Ishikawa (cell line): ENCODE measurements around the gene AFMID.

ENCODE experiments used
- CEBPB ChIP-seq: IDR thresholded peaks from 2 replicates; pipeline ENCODE4 v1.6.1; 2012
- CREB1 ChIP-seq: IDR thresholded peaks from 2 replicates; pipeline ENCODE4 v1.6.1; 2012; ENCODE audit warnings: low read depth
- EGR1 ChIP-seq: IDR thresholded peaks from 2 replicates; pipeline ENCODE4 v1.6.1; 2012
- EP300 ChIP-seq: IDR thresholded peaks from 2 replicates; pipeline ENCODE4 v1.6.1; 2012; ENCODE audit warnings: borderline replicate concordance
- FOXM1 ChIP-seq: IDR thresholded peaks from 2 replicates; pipeline ENCODE4 v1.6.1; 2012; ENCODE audit warnings: low read depth, borderline replicate concordance
- MAX ChIP-seq: IDR thresholded peaks from 2 replicates; pipeline ENCODE4 v1.6.1; 2012
- NFIC ChIP-seq: IDR thresholded peaks from 2 replicates; pipeline ENCODE4 v1.6.1; 2012
- RAD21 ChIP-seq: IDR thresholded peaks from 2 replicates; pipeline ENCODE4 v1.6.1; 2012; ENCODE audit warnings: low read depth
- REST ChIP-seq: IDR thresholded peaks from 2 replicates; pipeline ENCODE4 v1.6.1; 2012; ENCODE audit warnings: low read depth, mild to moderate bottlenecking
- TAF1 ChIP-seq: IDR thresholded peaks from 2 replicates; pipeline ENCODE4 v1.6.1; 2012; ENCODE audit warnings: low read depth, mild to moderate bottlenecking
- TCF12 ChIP-seq: IDR thresholded peaks from 2 replicates; pipeline ENCODE4 v1.6.1; 2012; ENCODE audit warnings: low read depth
- TEAD4 ChIP-seq: IDR thresholded peaks from 2 replicates; pipeline ENCODE4 v1.6.1; 2012
- USF1 ChIP-seq: IDR thresholded peaks from 2 replicates; pipeline ENCODE4 v1.6.1; 2012
- YY1 ChIP-seq: IDR thresholded peaks from 2 replicates; pipeline ENCODE4 v1.6.1; 2012; ENCODE audit warnings: low read depth
- ZBTB7A ChIP-seq: IDR thresholded peaks from 2 replicates; pipeline ENCODE4 v1.6.1; 2012; ENCODE audit warnings: low read depth

The AFMID gene

GRCh38 chr17:78174870-78175642 lies 12.1 kb upstream of the AFMID start:
- TF ChIP-seq TCF12 (no peak), YY1 (no peak), MAX (no peak), NFIC (no peak), EP300 (no peak), USF1 (no peak), ZBTB7A (no peak), FOXM1 (no peak), CREB1 (no peak), EGR1 (no peak), TAF1 (no peak)

- TF ChIP-seq ZBTB7A (no peak), REST (no peak), MAX (no peak), TCF12 (no peak)
Measured at GRCh38 chr17:78175643-78175981, 11.6 kb upstream of the AFMID start.

GRCh38 chr17:78176548-78177025 lies 10.6 kb upstream of the AFMID start:
- TF ChIP-seq CREB1 (no peak), TAF1 (no peak), CEBPB (no peak), REST (no peak), MAX (no peak), FOXM1 (no peak), EGR1 (no peak), TEAD4 (no peak), TCF12 (no peak), YY1 (no peak), USF1 (no peak), EP300 (no peak), NFIC (no peak), ZBTB7A (no peak), RAD21 (no peak; the same call in 1 of the 2 replicates)

GRCh38 chr17:78179372-78179771 lies 7.8 kb upstream of the AFMID start:
- TF ChIP-seq RAD21 (no peak), EP300 (no peak), TCF12 (no peak), FOXM1 (no peak), TEAD4 (no peak), USF1 (no peak), YY1 (no peak), REST (no peak), NFIC (no peak)
